Adrenal gland (tissue), 5 donors: Measurements from ENCODE around the gene KIF19.

Experiments used
- POLR2A ChIP-seq, 2 donors: fragments of 450-650 bp; IDR thresholded peaks; one replicate each; pipeline ENCODE4 v1.6.1; 2017; ENCODE audit warnings: antibody characterized with exemption in 2 of 2, mild to moderate bottlenecking in 2 of 2, moderate library complexity in 1 of 2
- TF ChIP-seq, protein P1 (sequence below), 6 experiments: fragments of 450-650 bp in 4 of 6; fragments of 200-600 bp in 2 of 6; sonication (generic) in 1 of 6; IDR thresholded peaks; 1 replicate in 5 of 6; 2 replicates in 1 of 6; pipeline versions ENCODE4 v1.5.1 to v1.8.0; 2016 to 2021; ENCODE audit warnings: antibody characterized with exemption in 6 of 6, mild to moderate bottlenecking in 2 of 6, moderate library complexity in 1 of 6
- donor health status: DM: no; HTN: no; CAD: no.

DNA sequence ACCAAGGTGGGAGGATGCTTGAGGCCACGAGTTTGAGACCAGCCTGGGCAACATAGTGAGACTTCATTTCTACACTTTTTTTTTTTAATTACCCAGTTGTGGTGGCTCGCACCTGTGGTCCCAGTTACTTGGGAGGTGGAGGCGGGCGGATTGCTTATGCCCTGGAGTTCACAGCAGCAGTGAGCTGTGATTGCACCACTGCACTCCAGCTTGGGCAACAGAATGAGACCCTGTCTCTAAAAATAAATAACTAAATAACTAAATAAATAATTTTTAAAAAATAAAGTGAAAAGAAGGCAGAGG is 42.7 kb upstream of the KIF19 start:
- TF ChIP-seq, protein P1, sequence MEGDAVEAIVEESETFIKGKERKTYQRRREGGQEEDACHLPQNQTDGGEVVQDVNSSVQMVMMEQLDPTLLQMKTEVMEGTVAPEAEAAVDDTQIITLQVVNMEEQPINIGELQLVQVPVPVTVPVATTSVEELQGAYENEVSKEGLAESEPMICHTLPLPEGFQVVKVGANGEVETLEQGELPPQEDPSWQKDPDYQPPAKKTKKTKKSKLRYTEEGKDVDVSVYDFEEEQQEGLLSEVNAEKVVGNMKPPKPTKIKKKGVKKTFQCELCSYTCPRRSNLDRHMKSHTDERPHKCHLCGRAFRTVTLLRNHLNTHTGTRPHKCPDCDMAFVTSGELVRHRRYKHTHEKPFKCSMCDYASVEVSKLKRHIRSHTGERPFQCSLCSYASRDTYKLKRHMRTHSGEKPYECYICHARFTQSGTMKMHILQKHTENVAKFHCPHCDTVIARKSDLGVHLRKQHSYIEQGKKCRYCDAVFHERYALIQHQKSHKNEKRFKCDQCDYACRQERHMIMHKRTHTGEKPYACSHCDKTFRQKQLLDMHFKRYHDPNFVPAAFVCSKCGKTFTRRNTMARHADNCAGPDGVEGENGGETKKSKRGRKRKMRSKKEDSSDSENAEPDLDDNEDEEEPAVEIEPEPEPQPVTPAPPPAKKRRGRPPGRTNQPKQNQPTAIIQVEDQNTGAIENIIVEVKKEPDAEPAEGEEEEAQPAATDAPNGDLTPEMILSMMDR (IDR thresholded peaks at IDR 0.05): no peak
- no peak for TF ChIP-seq POLR2A (IDR thresholded peaks at IDR 0.05)
